B cell (primary cell): ENCODE data around the gene ARHGAP35. TPM values are rescaled to one million over a fixed set of nuclear protein-coding genes. Genes with fewer than 3 reads are reported as not detected.

ENCODE experiments used
- ATAC-seq: fragments of 200-7000 bp; cut with Tn5 transposase; one replicate; pipeline ENCODE4 v1.10.0; 2021; ENCODE audit warnings: low read depth, mild to moderate bottlenecking, moderate number of reproducible peaks, moderate library complexity
- CTCF ChIA-PET: fragments of 350-600 bp; sonication (Branson Sonifier 250); formaldehyde crosslinking; loops from one replicate; lab custom pipeline; 2021; ENCODE audit warnings: antibody characterized with exemption, inconsistent platforms; lab: Charles Lee
- POLR2A ChIA-PET: fragments of 350-600 bp; sonication (Branson Sonifier 250); formaldehyde crosslinking; loops from one replicate; lab custom pipeline; 2021; ENCODE audit warnings: antibody characterized with exemption; lab: Charles Lee
- DNase-seq: peaks from one replicate; pipeline ENCODE4 v3.0.0; 2013
- H2AFZ ChIP-seq: 2 replicates; pipeline ENCODE4 v1.6.1; 2012; ENCODE audit warnings: mild to moderate bottlenecking, low read depth, low read length; ENCODE audit not compliant: insufficient read depth, poor library complexity, severe bottlenecking
- H3K27ac ChIP-seq, 2 donors: 1 replicate in 1 of 2; 2 replicates in 1 of 2; pipeline ENCODE4 v1.5.1; 2012 to 2013; ENCODE audit warnings: low read length in 2 of 2, mild to moderate bottlenecking in 2 of 2, moderate library complexity in 1 of 2
- H3K27me3 ChIP-seq, 4 experiments: fragments of 200-600 bp in 1 of 4; sonication (generic) in 1 of 4; replicated peaks in 1 of 4; 1 replicate in 2 of 4; 2 replicates in 2 of 4; pipeline versions ENCODE4 v1.6.1 to v1.7.0; 2013 to 2016; ENCODE audit warnings: low read length in 3 of 4, mild to moderate bottlenecking in 2 of 4, mixed read lengths in 1 of 4, moderate library complexity in 1 of 4; ENCODE audit not compliant: insufficient read depth in 4 of 4, control insufficient read depth in 3 of 4; ENCODE audit errors: control extremely low read depth in 1 of 4
- H3K36me3 ChIP-seq, 2 experiments: replicated peaks in 1 of 2; 1 replicate in 1 of 2; 2 replicates in 1 of 2; pipeline versions ENCODE4 v1.6.1 to v1.7.1; 2013; ENCODE audit warnings: low read length in 1 of 2; ENCODE audit not compliant: insufficient read depth in 2 of 2, control insufficient read depth in 1 of 2; ENCODE audit errors: control extremely low read depth in 1 of 2, extremely low read depth in 1 of 2
- H3K4me1 ChIP-seq, 2 donors: fragments of 200-600 bp in 1 of 2; sonication (generic) in 1 of 2; 1 replicate in 1 of 2; 2 replicates in 1 of 2; pipeline versions ENCODE4 v1.5.1 to v1.6.1; 2013 to 2017; ENCODE audit warnings: low read length in 2 of 2; ENCODE audit not compliant: control insufficient read depth in 2 of 2, insufficient read depth in 2 of 2
- H3K4me2 ChIP-seq: replicated peaks from 2 replicates; pipeline ENCODE3; 2012; ENCODE audit warnings: mild to moderate bottlenecking, low read depth, low read length; ENCODE audit not compliant: poor library complexity, severe bottlenecking
- H3K4me3 ChIP-seq, 5 experiments: fragments of 200-600 bp in 1 of 5; sonication (generic) in 1 of 5; 1 replicate in 3 of 5; 2 replicates in 2 of 5; pipeline versions ENCODE4 v1.5.1 to v1.7.0; 2011 to 2016; ENCODE audit warnings: low read length in 4 of 5, mild to moderate bottlenecking in 4 of 5, low read depth in 2 of 5, control low read depth in 1 of 5, moderate library complexity in 1 of 5; ENCODE audit not compliant: insufficient read depth in 1 of 5; ENCODE audit errors: control extremely low read depth in 1 of 5, extremely low read depth in 1 of 5
- H3K79me2 ChIP-seq: fragments of 200-600 bp; sonication (generic); one replicate; pipeline ENCODE4 v1.6.0; 2016; ENCODE audit warnings: low read length; ENCODE audit not compliant: control insufficient read depth, insufficient read depth
- H3K9ac ChIP-seq: fragments of 200-600 bp; sonication (generic); 2 replicates; pipeline ENCODE4 v1.6.1; 2017; ENCODE audit warnings: mild to moderate bottlenecking, low read length, moderate library complexity
- H3K9me3 ChIP-seq, 3 donors: one replicate each; pipeline versions ENCODE4 v1.6.1 to v1.7.1; 2013; ENCODE audit warnings: low read length in 2 of 3; ENCODE audit not compliant: control insufficient read depth in 2 of 3, insufficient read depth in 1 of 3; ENCODE audit errors: control extremely low read depth in 1 of 3
- H4K20me1 ChIP-seq: 2 replicates; pipeline ENCODE4 v1.6.0; 2012; ENCODE audit warnings: mild to moderate bottlenecking, low read length; ENCODE audit not compliant: insufficient read depth, control insufficient read depth, poor library complexity, severe bottlenecking
- H3K27ac Mint-ChIP-seq: one replicate; pipeline ENCODE4 v1.8.0; 2021; ENCODE audit warnings: mixed read lengths
- H3K27me3 Mint-ChIP-seq: one replicate; pipeline ENCODE4 v1.8.0; 2021; ENCODE audit warnings: mixed read lengths
- H3K4me1 Mint-ChIP-seq: one replicate; pipeline ENCODE4 v1.8.0; 2021; ENCODE audit warnings: mixed read lengths
- H3K4me3 Mint-ChIP-seq: one replicate; pipeline ENCODE4 v1.8.0; 2021; ENCODE audit warnings: mixed read lengths
- H3K9me3 Mint-ChIP-seq: one replicate; pipeline ENCODE4 v1.8.0; 2022; ENCODE audit warnings: mixed read lengths; ENCODE audit not compliant: insufficient read depth
- CTCF ChIP-seq: fragments of 200-600 bp; IDR thresholded peaks from one replicate; pipeline ENCODE4 v1.8.0; 2022; ENCODE audit warnings: antibody characterized with exemption, mild to moderate bottlenecking
- EZH2 ChIP-seq: IDR thresholded peaks from 2 replicates; pipeline ENCODE4 v1.6.1; 2012; ENCODE audit warnings: borderline replicate concordance, low read depth, mild to moderate bottlenecking, moderate library complexity, low read length; ENCODE audit not compliant: insufficient read depth, poor library complexity, severe bottlenecking
- WGBS: methylation state at CpG from one replicate; pipeline ENCODE4 v1.1.5; 2013; ENCODE audit warnings: missing lambda C conversion rate; ENCODE audit not compliant: insufficient coverage; 5-methylcytosine and 5-hydroxymethylcytosine counted together
- intact Hi-C: fragments of 100-400 bp; cut with micrococcal nuclease; formaldehyde crosslinking; loops from one replicate; pipeline ENCODE4 v1.10.0; 2022
- polyA plus RNA-seq: library from polyadenylated mRNA; depleted of rRNA; stranded (reverse); fragments of >200 nt; gene quantifications from 2 replicates; pipeline ENCODE4 v1.2.3, GENCODE V29; 2012
- total RNA-seq, 2 donors: library from RNA; stranded (reverse); fragments of 120-200 nt in 1 of 2; gene quantifications; 1 replicate in 1 of 2; 2 replicates in 1 of 2; pipeline versions ENCODE4 v1.2.3 to v1.2.4, GENCODE V29; 2013 to 2022

Gene ARHGAP35
- total and polyA plus RNA-seq, 2 donors (not counting 1 experiment from before 2014, with no cell fraction given): 9.6 to 31.3 TPM

- H3K4me2 ChIP-seq: peak overlapping the region; percentile 50
- H3K79me2 ChIP-seq: peaks cover 46% of the 10 kb centered on the region
- peaks cover 10% of the 10 kb centered on the region for H4K20me1 ChIP-seq
- intact Hi-C loops: no loop called here
- peak overlapping the region in 1 of 5 experiments; percentile 23 for H3K4me3 ChIP-seq
- ChIA-PET CTCF (interaction anchor here (0.5 to 2.5 kb wide), 4 partner anchors 17 to 450 kb away, joined by 3 to 9 read pairs (median 4); no protein-coding TSS in a partner anchor), POLR2A (interaction anchor here (0.6 kb wide), 1 partner anchor 30 kb away, joined by 4 read pairs; no protein-coding TSS in a partner anchor)
- Mint-ChIP-seq H3K9me3 (no peaks in the 10 kb centered on the region), H3K4me3 (peak overlapping the region; percentile 72), H3K27me3 (no peaks in the 10 kb centered on the region), H3K4me1 (peaks cover 31% of the 10 kb centered on the region), H3K27ac (peak overlapping the region; percentile 56)
- peaks cover 0 to 18% of the 10 kb centered on the region in 2 experiments for H3K36me3 ChIP-seq
- H3K4me1 ChIP-seq: peaks cover 17 to 23% of the 10 kb centered on the region in 2 donors
- 80% methylated on average over 9 of the region's 19 CpGs for WGBS
- no peaks in the 10 kb centered on the region for H3K27me3 ChIP-seq
- ATAC-seq (no peak), DNase-seq (peak; percentile 49)
- no peak overlapping the region for H2AFZ ChIP-seq
- TF ChIP-seq CTCF (no peak), EZH2 (no peak)
- no peaks in the 10 kb centered on the region for H3K9me3 ChIP-seq
- peak overlapping the region in 1 of 2 donors; percentile 6 for H3K27ac ChIP-seq
- H3K9ac ChIP-seq: peak overlapping the region; percentile 39
Observed at GRCh38 chr19:46845959-46846459, 14.8 kb upstream of the ARHGAP35 start.

GRCh38 chr19:46847528-46847927, 13.3 kb upstream of the ARHGAP35 start:
- POLR2A ChIA-PET: interaction anchor here (0.6 kb wide), 1 partner anchor 104 kb away, joined by 3 read pairs; no protein-coding TSS in a partner anchor
- peaks cover 17 to 23% of the 10 kb centered on the region in 2 donors for H3K4me1 ChIP-seq
- CTCF ChIA-PET: interaction anchor here (0.7 to 2.5 kb wide), 2 partner anchors 94 to 284 kb away, joined by 3 to 9 read pairs; no protein-coding TSS in a partner anchor
- no peak overlapping the region for H3K27ac ChIP-seq
- intact Hi-C loops: no loop called here
- no peaks in the 10 kb centered on the region for H3K27me3 ChIP-seq
- H3K79me2 ChIP-seq: peaks cover 46% of the 10 kb centered on the region
- Mint-ChIP-seq H3K27ac (no peak overlapping the region), H3K4me1 (peaks cover 31% of the 10 kb centered on the region), H3K9me3 (no peaks in the 10 kb centered on the region), H3K4me3 (peak overlapping the region; percentile 53), H3K27me3 (no peaks in the 10 kb centered on the region)
- H4K20me1 ChIP-seq: peaks cover 10% of the 10 kb centered on the region
- no peak overlapping the region for H3K4me3 ChIP-seq
- H3K9ac ChIP-seq: no peak overlapping the region
- H3K36me3 ChIP-seq: peaks cover 0 to 13% of the 10 kb centered on the region in 2 experiments
- DNase-seq (no peak), ATAC-seq (no peak)
- H2AFZ ChIP-seq: no peak overlapping the region
- TF ChIP-seq CTCF (no peak), EZH2 (no peak)
- H3K9me3 ChIP-seq: no peaks in the 10 kb centered on the region
- no peak overlapping the region for H3K4me2 ChIP-seq
- WGBS: 93% methylated on average over 6 of the region's 11 CpGs
